GM21360 (cell line): ENCODE data around the gene EVC2.

Source experiments
- ATAC-seq: cut with Tn5 transposase; IDR thresholded peaks from one replicate; pipeline ENCODE4 v1.9.1; 2021; ENCODE audit warnings: mild to moderate bottlenecking, moderate library complexity; ENCODE audit not compliant: unreplicated experiment

Gene EVC2

GRCh38 chr4:5526080-5526846 lies 182.1 kb downstream of the EVC2 start:
- ATAC-seq: no peak

- ATAC-seq: no peak
These were observed 183.7 kb downstream of the EVC2 start for GRCh38 chr4:5524446-5525299.

- no peak for ATAC-seq
These were observed 191.0 kb downstream of the EVC2 start for GRCh38 chr4:5517372-5517771.

- ATAC-seq: no peak
These were observed 192.7 kb downstream of the EVC2 start for GRCh38 chr4:5515646-5516045.
